ENCODE data around the gene VCL. TPM values are rescaled to one million over a fixed set of nuclear protein-coding genes. Genes with fewer than 3 reads are reported as not detected.
A peak's percentile ranks its signal among the peaks of the same experiment; 100 is the strongest.

The VCL gene
- total RNA-seq, 1 experiment from 2014 or later, result 291 TPM

DNA sequence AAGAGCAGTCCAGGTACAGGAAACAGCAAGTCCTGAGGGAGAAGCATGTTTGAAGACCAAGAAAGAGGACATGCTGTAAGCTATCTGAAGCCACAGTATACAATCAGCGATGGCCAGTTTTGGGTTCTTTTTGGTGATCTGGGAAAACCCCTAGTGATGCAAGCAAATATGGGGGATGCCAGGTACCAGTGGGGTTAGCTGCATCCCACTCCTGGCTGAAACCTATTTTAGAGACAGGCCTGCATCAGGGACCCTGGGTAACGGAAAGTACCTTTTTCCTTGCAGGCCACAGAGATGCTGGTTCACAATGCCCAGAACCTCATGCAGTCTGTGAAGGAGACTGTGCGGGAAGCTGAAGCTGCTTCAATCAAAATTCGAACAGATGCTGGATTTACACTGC is 119.8 kb downstream of the VCL start:
- WGBS (ENCODE audit: extremely low coverage, insufficient read length, low lambda C conversion rate), result no CpG with 5 or more reads among the region's 4 CpGs
- Histone ChIP-seq H3T11ph (ENCODE audit: low read length) (no peak overlapping the region), H2AFZ (ENCODE audit: low read length) (no peak overlapping the region), H2BK15ac (ENCODE audit: low read depth, low read length) (no peak overlapping the region), H3K79me1 (ENCODE audit: insufficient read depth, low read depth, low read length, poor library complexity, severe bottlenecking) (no peaks in the 10 kb centered on the region), H4K20me1 (ENCODE audit: control insufficient read depth, insufficient read depth, insufficient read length) (no peaks in the 10 kb centered on the region), H3K56ac (ENCODE audit: insufficient read length, low read depth, low read length) (no peak overlapping the region), H4K5ac (ENCODE audit: insufficient read length, low read depth, low read length) (no peak overlapping the region), H2AK5ac (ENCODE audit: insufficient read length, low read length) (no peak overlapping the region), H4K91ac (ENCODE audit: insufficient read length, low read depth, low read length) (no peak overlapping the region), H2BK120ac (ENCODE audit: low read depth, low read length, poor library complexity, severe bottlenecking) (no peak overlapping the region), H2BK5ac (ENCODE audit: insufficient read length, low read length) (no peak overlapping the region), H3K23me2 (ENCODE audit: insufficient read length, low read depth, low read length, poor library complexity, severe bottlenecking) (no peaks in the 10 kb centered on the region), H3K27ac (ENCODE audit: insufficient read length, low read depth, low read length) (no peak overlapping the region), H3K9ac (ENCODE audit: extremely low read depth, insufficient read length, low read length) (no peak overlapping the region), H3K27me3 (ENCODE audit: insufficient read depth, low read length) (no peaks in the 10 kb centered on the region), H3K4ac (ENCODE audit: low read depth, low read length) (no peak overlapping the region), H3K9me3 (ENCODE audit: control insufficient read depth, low read depth, low read length) (no peaks in the 10 kb centered on the region), H3K79me2 (ENCODE audit: insufficient read depth, low read length) (no peaks in the 10 kb centered on the region), H3K18ac (ENCODE audit: insufficient read length, low read depth, low read length) (no peak overlapping the region), H2BK20ac (ENCODE audit: low read depth, low read length, poor library complexity, severe bottlenecking) (no peak overlapping the region), H3K4me2 (ENCODE audit: insufficient read depth, insufficient read length, low read length) (no peak overlapping the region), H3K14ac (ENCODE audit: insufficient read depth, low read length) (no peak overlapping the region), H3K23ac (ENCODE audit: insufficient read length, low read depth, low read length) (no peak overlapping the region), H2BK12ac (ENCODE audit: insufficient read length, low read depth, low read length) (no peak overlapping the region), H3K4me1 (ENCODE audit: insufficient read depth, low read length) (no peaks in the 10 kb centered on the region), H4K8ac (replicated peaks; ENCODE audit: insufficient read length, low read depth, low read length) (no peak overlapping the region)
- Mint-ChIP-seq H3K9me3 (no peaks in the 10 kb centered on the region), H3K27me3 (ENCODE audit: low read depth) (peaks cover 2% of the 10 kb centered on the region; the same call in 1 of the 2 replicates), H3K4me1 (no peaks in the 10 kb centered on the region), H3K27ac (peak overlapping the region in 2 of 3 experiments; percentile 45 to 79; a peak in 3 of 7 replicates), H3K4me3 (no peak overlapping the region), H3K36me3 (ENCODE audit: insufficient read depth in 1 of 3, low read depth in 3 of 3) (peaks cover 58 to 95% (median 77%) of the 10 kb centered on the region in 3 experiments; a peak in 6 of 7 replicates)
- DNase-seq, result no peak
- TF ChIP-seq, protein P1, sequence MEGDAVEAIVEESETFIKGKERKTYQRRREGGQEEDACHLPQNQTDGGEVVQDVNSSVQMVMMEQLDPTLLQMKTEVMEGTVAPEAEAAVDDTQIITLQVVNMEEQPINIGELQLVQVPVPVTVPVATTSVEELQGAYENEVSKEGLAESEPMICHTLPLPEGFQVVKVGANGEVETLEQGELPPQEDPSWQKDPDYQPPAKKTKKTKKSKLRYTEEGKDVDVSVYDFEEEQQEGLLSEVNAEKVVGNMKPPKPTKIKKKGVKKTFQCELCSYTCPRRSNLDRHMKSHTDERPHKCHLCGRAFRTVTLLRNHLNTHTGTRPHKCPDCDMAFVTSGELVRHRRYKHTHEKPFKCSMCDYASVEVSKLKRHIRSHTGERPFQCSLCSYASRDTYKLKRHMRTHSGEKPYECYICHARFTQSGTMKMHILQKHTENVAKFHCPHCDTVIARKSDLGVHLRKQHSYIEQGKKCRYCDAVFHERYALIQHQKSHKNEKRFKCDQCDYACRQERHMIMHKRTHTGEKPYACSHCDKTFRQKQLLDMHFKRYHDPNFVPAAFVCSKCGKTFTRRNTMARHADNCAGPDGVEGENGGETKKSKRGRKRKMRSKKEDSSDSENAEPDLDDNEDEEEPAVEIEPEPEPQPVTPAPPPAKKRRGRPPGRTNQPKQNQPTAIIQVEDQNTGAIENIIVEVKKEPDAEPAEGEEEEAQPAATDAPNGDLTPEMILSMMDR (conservative IDR thresholded peaks at IDR 0.05), result no peak

Data from H9 (cell line).